Measurements from ENCODE around the gene GARNL3. TPM values are rescaled to one million over a fixed set of nuclear protein-coding genes. Genes with fewer than 3 reads are reported as not detected.

GARNL3 gene
- total and polyA plus RNA-seq, 2 experiments from 2014 or later = 9.5 to 10.5 TPM

DNA sequence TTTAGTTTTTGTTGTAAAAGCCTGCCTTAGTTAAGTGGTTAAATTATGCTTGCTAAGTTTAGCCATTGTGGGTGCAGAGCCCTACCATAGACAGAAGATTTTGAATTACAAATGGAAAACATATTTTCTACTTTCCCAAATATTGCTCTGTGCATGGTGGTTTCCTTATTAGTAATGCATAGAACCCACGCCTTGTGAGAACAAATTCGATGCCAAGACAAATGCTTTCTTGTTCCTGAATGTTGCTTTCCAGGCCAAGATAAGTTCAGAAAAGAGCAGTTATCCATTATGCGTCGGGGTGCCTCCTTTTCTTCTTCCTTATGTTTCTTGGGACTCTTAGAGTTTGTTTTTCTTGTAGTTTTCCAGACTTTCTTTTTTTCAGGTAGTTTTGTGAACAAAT, 31.0 kb upstream of the GARNL3 start:
- DNase-seq (ENCODE audit: low spot score) = no peak
- no peaks in the 10 kb centered on the region for H3K4me1 ChIP-seq (ENCODE audit: insufficient read depth)
- peaks cover 3% of the 10 kb centered on the region for H3K79me2 ChIP-seq
- no peak overlapping the region for H3K27ac ChIP-seq
- no peak overlapping the region for H2AFZ ChIP-seq
- 94% methylated on average over 4 of the region's 4 CpGs for WGBS (ENCODE audit: low lambda C conversion rate, missing lambda C conversion rate)
- H3K27me3 ChIP-seq = no peaks in the 10 kb centered on the region
- H3K4me2 ChIP-seq = no peak overlapping the region
- H3K4me3 ChIP-seq = no peak overlapping the region
- H4K20me1 ChIP-seq (ENCODE audit: insufficient read depth, poor library complexity, severe bottlenecking) = no peaks in the 10 kb centered on the region
- H3K9me2 ChIP-seq (replicated peaks; ENCODE audit: insufficient read depth) = no peaks in the 10 kb centered on the region
- TF ChIP-seq, protein P1, sequence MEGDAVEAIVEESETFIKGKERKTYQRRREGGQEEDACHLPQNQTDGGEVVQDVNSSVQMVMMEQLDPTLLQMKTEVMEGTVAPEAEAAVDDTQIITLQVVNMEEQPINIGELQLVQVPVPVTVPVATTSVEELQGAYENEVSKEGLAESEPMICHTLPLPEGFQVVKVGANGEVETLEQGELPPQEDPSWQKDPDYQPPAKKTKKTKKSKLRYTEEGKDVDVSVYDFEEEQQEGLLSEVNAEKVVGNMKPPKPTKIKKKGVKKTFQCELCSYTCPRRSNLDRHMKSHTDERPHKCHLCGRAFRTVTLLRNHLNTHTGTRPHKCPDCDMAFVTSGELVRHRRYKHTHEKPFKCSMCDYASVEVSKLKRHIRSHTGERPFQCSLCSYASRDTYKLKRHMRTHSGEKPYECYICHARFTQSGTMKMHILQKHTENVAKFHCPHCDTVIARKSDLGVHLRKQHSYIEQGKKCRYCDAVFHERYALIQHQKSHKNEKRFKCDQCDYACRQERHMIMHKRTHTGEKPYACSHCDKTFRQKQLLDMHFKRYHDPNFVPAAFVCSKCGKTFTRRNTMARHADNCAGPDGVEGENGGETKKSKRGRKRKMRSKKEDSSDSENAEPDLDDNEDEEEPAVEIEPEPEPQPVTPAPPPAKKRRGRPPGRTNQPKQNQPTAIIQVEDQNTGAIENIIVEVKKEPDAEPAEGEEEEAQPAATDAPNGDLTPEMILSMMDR (IDR thresholded peaks at IDR 0.05; ENCODE audit: poor library complexity) = no peak
- TF ChIP-seq EZH2phosphoT487 (IDR thresholded peaks at IDR 0.05; ENCODE audit: low read depth, severe bottlenecking, unreplicated experiment) (no peak), EZH2 (IDR thresholded peaks at IDR 0.05; ENCODE audit: borderline replicate concordance) (no peak)
- H3K36me3 ChIP-seq (replicated peaks; ENCODE audit: insufficient read depth, low read depth) = no peaks in the 10 kb centered on the region
- no peaks in the 10 kb centered on the region for H3K9me3 ChIP-seq (ENCODE audit: low read depth)

DNA sequence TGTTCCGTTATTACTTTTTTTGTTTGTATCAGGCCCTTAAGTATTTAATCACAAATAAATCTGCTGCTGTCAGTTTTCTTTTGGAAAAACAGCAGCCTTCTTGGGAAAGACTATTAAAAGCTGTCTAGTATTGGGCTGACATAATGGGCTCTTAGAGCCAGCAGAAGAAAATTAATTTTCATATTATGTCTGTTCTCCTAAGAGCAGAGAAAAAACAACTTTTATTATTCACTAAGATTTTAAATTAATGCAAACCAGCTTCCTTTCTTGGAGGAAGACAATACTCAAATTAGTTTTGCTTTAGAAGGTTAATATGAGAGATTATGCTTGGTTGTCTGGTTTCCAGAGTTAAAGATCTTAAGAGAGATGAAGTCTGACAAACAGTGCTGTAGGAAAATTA, 30.6 kb upstream of the GARNL3 start:
- TF ChIP-seq EZH2phosphoT487 (IDR thresholded peaks at IDR 0.05; ENCODE audit: low read depth, severe bottlenecking, unreplicated experiment) = no peak
- TF ChIP-seq, protein P1 (IDR thresholded peaks at IDR 0.05; ENCODE audit: poor library complexity) = no peak
- TF ChIP-seq EZH2 (IDR thresholded peaks at IDR 0.05; ENCODE audit: borderline replicate concordance) = no peak
- no peaks in the 10 kb centered on the region for H3K4me1 ChIP-seq (ENCODE audit: insufficient read depth)
- WGBS (ENCODE audit: low lambda C conversion rate, missing lambda C conversion rate) = 100% methylated on average over 1 of the region's 1 CpG
- H3K9me3 ChIP-seq (ENCODE audit: low read depth) = no peaks in the 10 kb centered on the region
- no peak overlapping the region for H2AFZ ChIP-seq
- no peak for DNase-seq (ENCODE audit: low spot score)
- H4K20me1 ChIP-seq (ENCODE audit: insufficient read depth, poor library complexity, severe bottlenecking) = no peaks in the 10 kb centered on the region
- H3K9me2 ChIP-seq (replicated peaks; ENCODE audit: insufficient read depth) = no peaks in the 10 kb centered on the region
- H3K36me3 ChIP-seq (replicated peaks; ENCODE audit: insufficient read depth, low read depth) = no peaks in the 10 kb centered on the region
- no peak overlapping the region for H3K4me3 ChIP-seq
- no peak overlapping the region for H3K27ac ChIP-seq
- H3K27me3 ChIP-seq = no peaks in the 10 kb centered on the region
- H3K79me2 ChIP-seq = peaks cover 3% of the 10 kb centered on the region
- no peak overlapping the region for H3K4me2 ChIP-seq

DNA sequence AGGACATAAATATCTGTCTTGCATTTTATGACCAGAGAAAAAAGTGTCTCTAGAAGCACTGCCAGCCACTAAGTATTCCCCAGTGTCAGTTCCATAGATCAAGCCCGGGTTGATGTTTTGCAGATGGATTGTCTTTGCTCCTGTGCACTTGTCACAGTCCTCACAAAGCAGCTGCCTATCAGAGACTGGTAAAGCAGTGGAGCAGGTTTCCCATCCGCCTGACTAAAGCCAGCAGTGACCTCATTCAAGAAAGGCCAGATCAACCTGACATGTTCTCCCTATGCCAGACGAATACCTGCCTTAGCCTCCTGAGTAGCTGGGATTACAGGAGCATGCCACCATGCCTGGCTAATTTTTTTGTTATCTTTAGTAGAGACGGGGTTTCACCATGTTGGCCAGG, 26.8 kb upstream of the GARNL3 start:
- Histone ChIP-seq H3K4me3 (no peak overlapping the region), H3K79me2 (peaks cover 3% of the 10 kb centered on the region), H3K27me3 (no peaks in the 10 kb centered on the region), H2AFZ (no peak overlapping the region), H3K9me3 (ENCODE audit: low read depth) (no peaks in the 10 kb centered on the region), H3K4me1 (ENCODE audit: insufficient read depth) (no peaks in the 10 kb centered on the region), H3K27ac (no peak overlapping the region), H3K36me3 (replicated peaks; ENCODE audit: insufficient read depth, low read depth) (no peaks in the 10 kb centered on the region), H3K4me2 (no peak overlapping the region), H4K20me1 (ENCODE audit: insufficient read depth, poor library complexity, severe bottlenecking) (no peaks in the 10 kb centered on the region), H3K9me2 (replicated peaks; ENCODE audit: insufficient read depth) (no peaks in the 10 kb centered on the region)
- no peak for DNase-seq (ENCODE audit: low spot score)
- WGBS (ENCODE audit: low lambda C conversion rate, missing lambda C conversion rate) = 59% methylated on average over 4 of the region's 4 CpGs
- TF ChIP-seq EZH2phosphoT487 (IDR thresholded peaks at IDR 0.05; ENCODE audit: low read depth, severe bottlenecking, unreplicated experiment) (no peak), EZH2 (IDR thresholded peaks at IDR 0.05; ENCODE audit: borderline replicate concordance) (no peak)
- TF ChIP-seq, protein P1 (IDR thresholded peaks at IDR 0.05; ENCODE audit: poor library complexity) = no peak

DNA sequence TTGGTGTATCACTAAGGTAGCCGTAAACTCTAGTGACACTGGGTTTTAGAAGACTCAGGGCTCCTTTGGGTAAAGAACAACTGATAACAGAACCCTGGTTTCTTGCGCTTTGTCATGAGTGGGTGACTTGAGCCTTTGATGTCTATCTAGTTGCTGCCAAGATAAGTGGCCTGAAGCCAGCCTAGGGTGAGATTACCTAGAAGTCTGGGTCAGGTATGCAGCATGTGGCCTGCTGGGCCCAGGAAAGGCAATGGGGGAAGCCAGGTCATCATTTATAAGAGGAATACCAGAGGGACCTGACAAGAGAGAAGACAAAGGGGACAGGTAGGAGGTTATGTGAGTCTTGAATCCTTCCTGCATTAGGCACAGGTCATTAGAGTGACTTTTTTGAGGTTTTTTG, 23.2 kb upstream of the GARNL3 start:
- no peaks in the 10 kb centered on the region for H3K9me3 ChIP-seq (ENCODE audit: low read depth)
- no peaks in the 10 kb centered on the region for H4K20me1 ChIP-seq (ENCODE audit: insufficient read depth, poor library complexity, severe bottlenecking)
- H3K4me1 ChIP-seq (ENCODE audit: insufficient read depth) = no peaks in the 10 kb centered on the region
- no peak overlapping the region for H3K27ac ChIP-seq
- H2AFZ ChIP-seq = no peak overlapping the region
- DNase-seq (ENCODE audit: low spot score) = no peak
- no peak overlapping the region for H3K4me3 ChIP-seq
- no peaks in the 10 kb centered on the region for H3K36me3 ChIP-seq (replicated peaks; ENCODE audit: insufficient read depth, low read depth)
- H3K79me2 ChIP-seq = no peaks in the 10 kb centered on the region
- H3K9me2 ChIP-seq (replicated peaks; ENCODE audit: insufficient read depth) = no peaks in the 10 kb centered on the region
- WGBS (ENCODE audit: low lambda C conversion rate, missing lambda C conversion rate) = 85% methylated on average over 2 of the region's 2 CpGs
- TF ChIP-seq, protein P1 (IDR thresholded peaks at IDR 0.05; ENCODE audit: poor library complexity) = no peak
- TF ChIP-seq EZH2 (IDR thresholded peaks at IDR 0.05; ENCODE audit: borderline replicate concordance) = no peak
- no peak for TF ChIP-seq EZH2phosphoT487 (IDR thresholded peaks at IDR 0.05; ENCODE audit: low read depth, severe bottlenecking, unreplicated experiment)
- no peak overlapping the region for H3K4me2 ChIP-seq
- no peaks in the 10 kb centered on the region for H3K27me3 ChIP-seq

Data from hepatocyte (in vitro differentiated cells).